ENCODE measurements around the gene CKM. TPM values are rescaled to one million over a fixed set of nuclear protein-coding genes. Genes with fewer than 3 reads are reported as not detected.

CKM gene
- total RNA-seq, result not detected

GRCh38 chr19:45322744-45323281 lies at the start of gene CKM:
TSS of gene CKM (minus strand) at chr19:45322875. CDS start at chr19:45319713, 3,162 bp downstream.
- no peak for FAIRE-seq
- DNase-seq (ENCODE audit: low spot score in 2 of 2), result no peak

GRCh38 chr19:45370410-45371204 lies 47.9 kb upstream of the CKM start, which contains the start of gene ERCC2:
TSS of gene ERCC2 (minus strand) at chr19:45370573. CDS start at chr19:45370540, 33 bp downstream.
- peak; percentile 100 for DNase-seq (ENCODE audit: low spot score in 2 of 2)
- peak; percentile 70 for FAIRE-seq

GRCh38 chr19:45368737-45369340 lies 46.2 kb upstream of the CKM start:
- DNase-seq (ENCODE audit: low spot score in 2 of 2) (no peak), FAIRE-seq (no peak)

- FAIRE-seq (no peak), DNase-seq (ENCODE audit: low spot score in 2 of 2) (no peak)
These were observed 45.5 kb upstream of the CKM start for GRCh38 chr19:45368127-45368526.

GRCh38 chr19:45364696-45365095 lies 42.0 kb upstream of the CKM start:
- DNase-seq (ENCODE audit: low spot score in 2 of 2) (no peak), FAIRE-seq (no peak)

- DNase-seq (ENCODE audit: low spot score in 2 of 2), result no peak
These were observed 41.3 kb upstream of the CKM start for GRCh38 chr19:45363861-45364459.

GRCh38 chr19:45362291-45362690 lies 39.6 kb upstream of the CKM start:
- FAIRE-seq (no peak), DNase-seq (ENCODE audit: low spot score in 2 of 2) (no peak)

More at GRCh38 chr19:45363861-45364459, 41.3 kb upstream of the CKM start:
- no peak for FAIRE-seq

GRCh38 chr19:45361608-45362007 lies 38.9 kb upstream of the CKM start:
- DNase-seq (ENCODE audit: low spot score in 2 of 2), result no peak
- FAIRE-seq, result no peak

- FAIRE-seq, result no peak
- DNase-seq (ENCODE audit: low spot score in 2 of 2), result no peak
These were observed 35.6 kb upstream of the CKM start for GRCh38 chr19:45358213-45358792.

GRCh38 chr19:45357445-45357783 lies 34.7 kb upstream of the CKM start:
- no peak for FAIRE-seq
- DNase-seq (ENCODE audit: low spot score in 2 of 2), result no peak

GRCh38 chr19:45356760-45357444 lies 34.2 kb upstream of the CKM start:
- no peak for DNase-seq (ENCODE audit: low spot score in 2 of 2)
- FAIRE-seq, result no peak

- FAIRE-seq (no peak), DNase-seq (ENCODE audit: low spot score in 2 of 2) (no peak)
These were observed 33.2 kb upstream of the CKM start for GRCh38 chr19:45355910-45356309.

- FAIRE-seq, result no peak
- no peak for DNase-seq (ENCODE audit: low spot score in 2 of 2)
These were observed 32.7 kb upstream of the CKM start for GRCh38 chr19:45355402-45355801.

- FAIRE-seq, result no peak
- DNase-seq (ENCODE audit: low spot score in 2 of 2), result no peak
These were observed 31.7 kb upstream of the CKM start for GRCh38 chr19:45354241-45354842.

GRCh38 chr19:45352914-45353796 lies 30.5 kb upstream of the CKM start:
- FAIRE-seq (no peak), DNase-seq (ENCODE audit: low spot score in 2 of 2) (no peak)

- FAIRE-seq (no peak), DNase-seq (ENCODE audit: low spot score in 2 of 2) (no peak)
These were observed 29.8 kb upstream of the CKM start for GRCh38 chr19:45352471-45352870.

GRCh38 chr19:45352062-45352461 lies 29.4 kb upstream of the CKM start:
- DNase-seq (ENCODE audit: low spot score in 2 of 2), result no peak
- FAIRE-seq, result no peak

- no peak for FAIRE-seq
- DNase-seq (ENCODE audit: low spot score in 2 of 2), result no peak
These were observed 28.8 kb upstream of the CKM start for GRCh38 chr19:45351401-45351952.
